Gastroesophageal sphincter (tissue), 3 donors: ENCODE measurements around the gene CADM1.

Experiments
- POLR2A ChIP-seq, 2 donors: fragments of 450-650 bp; IDR thresholded peaks; one replicate each; pipeline ENCODE4 v1.6.1; 2017; ENCODE audit warnings: antibody characterized with exemption in 2 of 2, mild to moderate bottlenecking in 2 of 2, moderate library complexity in 1 of 2
- TF ChIP-seq, protein P1 (sequence below), 4 experiments: fragments of 200-600 bp in 2 of 4; fragments of 450-650 bp in 2 of 4; sonication (generic) in 1 of 4; IDR thresholded peaks; one replicate each; pipeline ENCODE4 v1.5.1; 2017 to 2019; ENCODE audit warnings: antibody characterized with exemption in 4 of 4, mild to moderate bottlenecking in 2 of 4, moderate library complexity in 2 of 4

DNA sequence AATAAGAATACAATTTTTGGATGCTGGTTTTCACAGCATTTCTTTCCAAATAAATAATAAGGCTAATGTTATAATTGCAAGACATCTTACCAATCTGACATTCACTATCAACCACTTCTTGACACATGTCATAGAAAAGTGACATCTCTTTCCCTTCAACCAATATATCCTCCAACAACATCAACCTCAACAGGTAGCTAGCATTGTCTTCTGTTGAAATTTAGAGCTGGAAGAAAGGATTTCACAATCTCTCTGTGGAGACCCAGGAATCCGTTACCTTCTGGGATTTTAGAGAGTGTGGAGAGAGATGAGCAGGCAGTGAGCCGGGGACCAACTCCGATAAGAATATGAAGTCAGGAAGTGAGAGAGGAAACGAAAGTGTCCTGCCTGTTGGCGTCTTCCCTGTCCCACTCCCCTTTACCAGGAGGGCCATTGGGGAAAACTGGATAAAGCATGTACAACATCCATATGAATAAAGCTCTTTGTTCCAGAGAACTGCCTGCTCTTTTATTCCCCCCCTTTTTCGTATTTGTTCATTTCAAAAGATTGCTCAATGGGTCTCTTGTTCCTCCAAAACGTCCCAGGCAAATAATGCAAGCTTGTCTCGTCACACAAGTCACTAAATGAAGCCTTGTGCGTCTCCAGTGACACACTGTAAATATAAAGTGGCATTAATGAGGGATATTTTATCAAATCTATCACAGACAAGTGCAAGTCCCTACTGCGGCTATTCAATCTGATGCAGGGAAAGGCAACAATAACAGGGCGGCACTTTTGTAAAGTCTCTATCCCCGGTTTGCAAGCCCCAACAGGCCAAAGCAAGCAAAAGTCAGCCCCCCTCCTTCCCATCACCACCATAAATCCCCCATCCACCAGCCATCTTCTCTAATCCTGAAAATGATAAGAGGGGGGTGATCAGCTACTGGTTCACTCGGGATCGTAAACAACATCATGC lies 3.4 kb downstream of the CADM1 start:
- TF ChIP-seq POLR2A (IDR thresholded peaks at IDR 0.05) = no peak
- TF ChIP-seq, protein P1, sequence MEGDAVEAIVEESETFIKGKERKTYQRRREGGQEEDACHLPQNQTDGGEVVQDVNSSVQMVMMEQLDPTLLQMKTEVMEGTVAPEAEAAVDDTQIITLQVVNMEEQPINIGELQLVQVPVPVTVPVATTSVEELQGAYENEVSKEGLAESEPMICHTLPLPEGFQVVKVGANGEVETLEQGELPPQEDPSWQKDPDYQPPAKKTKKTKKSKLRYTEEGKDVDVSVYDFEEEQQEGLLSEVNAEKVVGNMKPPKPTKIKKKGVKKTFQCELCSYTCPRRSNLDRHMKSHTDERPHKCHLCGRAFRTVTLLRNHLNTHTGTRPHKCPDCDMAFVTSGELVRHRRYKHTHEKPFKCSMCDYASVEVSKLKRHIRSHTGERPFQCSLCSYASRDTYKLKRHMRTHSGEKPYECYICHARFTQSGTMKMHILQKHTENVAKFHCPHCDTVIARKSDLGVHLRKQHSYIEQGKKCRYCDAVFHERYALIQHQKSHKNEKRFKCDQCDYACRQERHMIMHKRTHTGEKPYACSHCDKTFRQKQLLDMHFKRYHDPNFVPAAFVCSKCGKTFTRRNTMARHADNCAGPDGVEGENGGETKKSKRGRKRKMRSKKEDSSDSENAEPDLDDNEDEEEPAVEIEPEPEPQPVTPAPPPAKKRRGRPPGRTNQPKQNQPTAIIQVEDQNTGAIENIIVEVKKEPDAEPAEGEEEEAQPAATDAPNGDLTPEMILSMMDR (IDR thresholded peaks at IDR 0.05) = no peak
